WTC11 (cell line): Measurements from ENCODE around the gene MASP2. TPM values are rescaled to one million over a fixed set of nuclear protein-coding genes. Genes with fewer than 3 reads are reported as not detected.

Experiments used
- ATAC-seq: fragments of 200-7000 bp; cut with Tn5 transposase; 2 replicates; pipeline ENCODE4 v1.10.0; 2021; ENCODE audit warnings: mild to moderate bottlenecking, moderate library complexity
- CTCF ChIA-PET: fragments of 300-600 bp; sonication (Branson Sonifier 250); formaldehyde crosslinking; loops from one replicate; lab custom pipeline; 2021; ENCODE audit warnings: antibody characterized with exemption; lab: Charles Lee
- POLR2A ChIA-PET: fragments of 350-600 bp; sonication (Branson Sonifier 250); formaldehyde crosslinking; loops from one replicate; lab custom pipeline; 2021; ENCODE audit warnings: antibody characterized with exemption; lab: Charles Lee
- DNase-seq: peaks from one replicate; pipeline ENCODE4 v3.0.0; 2021; ENCODE audit warnings: low spot score
- H3K27ac Mint-ChIP-seq: 2 replicates; pipeline ENCODE4 v1.8.0; 2021; ENCODE audit warnings: mixed read lengths
- H3K27me3 Mint-ChIP-seq: 2 replicates; pipeline ENCODE4 v1.8.0; 2021; ENCODE audit warnings: low read depth, mild to moderate bottlenecking, moderate library complexity, mixed read lengths
- H3K36me3 Mint-ChIP-seq: 2 replicates; pipeline ENCODE4 v1.8.0; 2021; ENCODE audit warnings: mixed read lengths
- H3K4me1 Mint-ChIP-seq: 2 replicates; pipeline ENCODE4 v1.8.0; 2022; ENCODE audit warnings: mixed read lengths
- H3K4me3 Mint-ChIP-seq: 2 replicates; pipeline ENCODE4 v1.8.0; 2021; ENCODE audit warnings: mild to moderate bottlenecking, moderate library complexity, mixed read lengths
- H3K9me3 Mint-ChIP-seq: 2 replicates; pipeline ENCODE4 v1.8.0; 2021; ENCODE audit warnings: mixed read lengths
- FOXK1 ChIP-seq: sonication (generic); formaldehyde crosslinking; IDR thresholded peaks from 2 replicates; pipeline ENCODE4 v1.8.0; 2022; ENCODE audit warnings: mild to moderate bottlenecking, moderate library complexity, missing genetic modification reagents
- GABPB1 ChIP-seq: sonication (generic); formaldehyde crosslinking; IDR thresholded peaks from 2 replicates; pipeline ENCODE4 v1.8.1; 2023; ENCODE audit warnings: mild to moderate bottlenecking, missing genetic modification reagents
- MAX ChIP-seq: sonication (generic); formaldehyde crosslinking; IDR thresholded peaks from 2 replicates; pipeline ENCODE4 v1.8.0; 2022; ENCODE audit warnings: mild to moderate bottlenecking, missing genetic modification reagents
- NFATC4 ChIP-seq: fragments of 250-450 bp; sonication (Bioruptor Pico); IDR thresholded peaks from 2 replicates; pipeline ENCODE4 v1.9.0; 2021; ENCODE audit warnings: mild to moderate bottlenecking
- NR2C2 ChIP-seq: sonication (generic); formaldehyde crosslinking; IDR thresholded peaks from 2 replicates; pipeline ENCODE4 v1.8.0; 2022; ENCODE audit warnings: mild to moderate bottlenecking, missing genetic modification reagents
- NR3C1 ChIP-seq: sonication (generic); formaldehyde crosslinking; conservative IDR thresholded peaks from 2 replicates; pipeline ENCODE4 v1.8.1; 2023; ENCODE audit warnings: low read depth, mild to moderate bottlenecking, missing genetic modification reagents
- PRDM15 ChIP-seq: sonication (generic); formaldehyde crosslinking; IDR thresholded peaks from 2 replicates; pipeline ENCODE4 v1.8.0; 2022; ENCODE audit warnings: missing genetic modification reagents
- RELA ChIP-seq: sonication (generic); formaldehyde crosslinking; IDR thresholded peaks from 2 replicates; pipeline ENCODE4 v1.8.1; 2022; ENCODE audit warnings: missing genetic modification reagents, mild to moderate bottlenecking, borderline replicate concordance
- TCF7 ChIP-seq: sonication (generic); formaldehyde crosslinking; IDR thresholded peaks from 2 replicates; pipeline ENCODE4 v1.8.0; 2022; ENCODE audit warnings: mild to moderate bottlenecking, low read depth, missing genetic modification reagents, moderate library complexity
- TEAD1 ChIP-seq: sonication (generic); formaldehyde crosslinking; IDR thresholded peaks from 2 replicates; pipeline ENCODE4 v1.8.0; 2022; ENCODE audit warnings: mild to moderate bottlenecking, missing genetic modification reagents
- USF1 ChIP-seq: sonication (generic); formaldehyde crosslinking; IDR thresholded peaks from 2 replicates; pipeline ENCODE4 v1.8.0; 2022; ENCODE audit warnings: mild to moderate bottlenecking, missing genetic modification reagents
- ZNF396 ChIP-seq: fragments of 250-450 bp; sonication (Bioruptor Pico); IDR thresholded peaks from 2 replicates; pipeline ENCODE4 v1.8.0; 2021; ENCODE audit warnings: mild to moderate bottlenecking, moderate library complexity, borderline replicate concordance
- total RNA-seq: library from RNA; stranded (reverse); gene quantifications from 3 replicates; pipeline ENCODE4 v1.2.3, GENCODE V29; 2021
- TF ChIP-seq, protein P1 (sequence below): fragments of 250-450 bp; sonication (Bioruptor Pico); IDR thresholded peaks from 2 replicates; pipeline ENCODE4 v1.9.0; 2021; ENCODE audit warnings: mild to moderate bottlenecking
- TF ChIP-seq, protein P2 (sequence below): sonication (generic); formaldehyde crosslinking; conservative IDR thresholded peaks from 2 replicates; pipeline ENCODE4 v1.8.1; 2022; ENCODE audit warnings: mild to moderate bottlenecking, missing genetic modification reagents
- TF ChIP-seq, protein P3 (sequence below): fragments of 250-450 bp; sonication (Bioruptor Pico); IDR thresholded peaks from 2 replicates; pipeline ENCODE4 v1.9.0; 2021; ENCODE audit warnings: moderate library complexity, mild to moderate bottlenecking, inconsistent platforms, borderline replicate concordance
- TF ChIP-seq, protein P4 (sequence below): sonication (generic); formaldehyde crosslinking; IDR thresholded peaks from 2 replicates; pipeline ENCODE4 v1.8.0; 2022; ENCODE audit warnings: mild to moderate bottlenecking, missing genetic modification reagents

Gene MASP2
- total RNA-seq, 1 experiment from 2014 or later, result 0.57 TPM

DNA sequence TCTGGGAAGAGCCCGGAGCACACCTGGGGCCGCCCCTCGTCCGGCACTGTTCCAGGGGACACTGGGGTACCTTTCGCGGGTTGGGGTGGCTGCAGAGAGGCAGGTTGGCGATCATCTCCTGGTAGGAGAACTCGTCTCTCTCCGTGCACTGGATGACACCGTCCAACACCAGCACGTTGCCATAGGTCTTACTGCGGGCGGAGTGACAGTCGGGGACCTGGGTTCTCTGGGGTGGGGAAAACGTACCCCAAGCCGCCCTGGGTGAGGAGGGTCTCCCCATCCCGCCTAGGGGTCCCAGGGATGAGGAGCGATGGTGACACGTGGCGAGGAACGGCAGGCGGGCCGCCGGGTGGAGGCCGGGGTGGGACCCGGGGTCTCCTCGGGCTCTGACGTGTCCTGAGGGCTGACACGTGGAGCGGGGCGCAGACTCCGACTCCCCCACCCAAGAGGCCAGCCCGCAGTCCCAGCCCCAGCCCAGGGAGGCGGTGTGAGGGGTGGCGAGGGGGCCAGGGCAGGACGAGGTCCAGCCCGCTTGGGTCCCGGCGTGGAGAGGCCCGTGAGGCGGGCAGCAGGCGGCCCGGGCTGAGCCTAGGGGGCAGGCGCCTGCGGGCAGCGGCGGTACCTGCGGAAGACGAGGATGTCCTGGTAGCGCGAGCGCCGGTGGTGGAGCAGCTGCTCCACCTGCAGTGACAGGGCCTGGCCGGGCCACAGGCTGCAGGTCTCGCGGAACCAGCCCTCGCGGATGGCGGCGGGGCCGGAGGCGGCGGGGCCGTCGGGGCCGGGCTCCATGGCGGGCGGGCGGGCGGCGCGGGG, 12.3 kb upstream of the MASP2 start (continued):
- TF ChIP-seq USF1 (CRISPR knock-in tag) (peak; percentile 26; the same call in 1 of the 2 replicates), MAX (CRISPR knock-in tag) (peak; percentile 40; the same call in 1 of the 2 replicates), RELA (peak; percentile 78; the same call in 1 of the 2 replicates), NR3C1 (CRISPR knock-in tag) (no peak), TCF7 (no peak)

GRCh38 chr1:11058595-11059154, 11.6 kb upstream of the MASP2 start:
- H3K36me3 Mint-ChIP-seq, result peaks cover 23% of the 10 kb centered on the region

More at GRCh38 chr1:11058595-11059154, 11.6 kb upstream of the MASP2 start:
- Mint-ChIP-seq H3K9me3 (no peaks in the 10 kb centered on the region), H3K4me3 (peak overlapping the region; percentile 94), H3K27me3 (no peaks in the 10 kb centered on the region), H3K27ac (peak overlapping the region; percentile 72), H3K4me1 (peaks cover 16% of the 10 kb centered on the region)
- POLR2A ChIA-PET, result no interaction called here
- TF ChIP-seq TEAD1 (no peak), NFATC4 (CRISPR knock-in tag) (no peak), FOXK1 (CRISPR knock-in tag) (no peak), GABPB1 (no peak), NR2C2 (CRISPR knock-in tag) (no peak), PRDM15 (no peak), ZNF396 (CRISPR knock-in tag) (no peak)
- TF ChIP-seq, protein P1, sequence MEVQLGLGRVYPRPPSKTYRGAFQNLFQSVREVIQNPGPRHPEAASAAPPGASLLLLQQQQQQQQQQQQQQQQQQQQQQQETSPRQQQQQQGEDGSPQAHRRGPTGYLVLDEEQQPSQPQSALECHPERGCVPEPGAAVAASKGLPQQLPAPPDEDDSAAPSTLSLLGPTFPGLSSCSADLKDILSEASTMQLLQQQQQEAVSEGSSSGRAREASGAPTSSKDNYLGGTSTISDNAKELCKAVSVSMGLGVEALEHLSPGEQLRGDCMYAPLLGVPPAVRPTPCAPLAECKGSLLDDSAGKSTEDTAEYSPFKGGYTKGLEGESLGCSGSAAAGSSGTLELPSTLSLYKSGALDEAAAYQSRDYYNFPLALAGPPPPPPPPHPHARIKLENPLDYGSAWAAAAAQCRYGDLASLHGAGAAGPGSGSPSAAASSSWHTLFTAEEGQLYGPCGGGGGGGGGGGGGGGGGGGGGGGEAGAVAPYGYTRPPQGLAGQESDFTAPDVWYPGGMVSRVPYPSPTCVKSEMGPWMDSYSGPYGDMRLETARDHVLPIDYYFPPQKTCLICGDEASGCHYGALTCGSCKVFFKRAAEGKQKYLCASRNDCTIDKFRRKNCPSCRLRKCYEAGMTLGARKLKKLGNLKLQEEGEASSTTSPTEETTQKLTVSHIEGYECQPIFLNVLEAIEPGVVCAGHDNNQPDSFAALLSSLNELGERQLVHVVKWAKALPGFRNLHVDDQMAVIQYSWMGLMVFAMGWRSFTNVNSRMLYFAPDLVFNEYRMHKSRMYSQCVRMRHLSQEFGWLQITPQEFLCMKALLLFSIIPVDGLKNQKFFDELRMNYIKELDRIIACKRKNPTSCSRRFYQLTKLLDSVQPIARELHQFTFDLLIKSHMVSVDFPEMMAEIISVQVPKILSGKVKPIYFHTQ (CRISPR knock-in tag), result no peak
- TF ChIP-seq, protein P2, sequence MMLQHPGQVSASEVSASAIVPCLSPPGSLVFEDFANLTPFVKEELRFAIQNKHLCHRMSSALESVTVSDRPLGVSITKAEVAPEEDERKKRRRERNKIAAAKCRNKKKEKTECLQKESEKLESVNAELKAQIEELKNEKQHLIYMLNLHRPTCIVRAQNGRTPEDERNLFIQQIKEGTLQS (CRISPR knock-in tag), result no peak
- TF ChIP-seq, protein P3, sequence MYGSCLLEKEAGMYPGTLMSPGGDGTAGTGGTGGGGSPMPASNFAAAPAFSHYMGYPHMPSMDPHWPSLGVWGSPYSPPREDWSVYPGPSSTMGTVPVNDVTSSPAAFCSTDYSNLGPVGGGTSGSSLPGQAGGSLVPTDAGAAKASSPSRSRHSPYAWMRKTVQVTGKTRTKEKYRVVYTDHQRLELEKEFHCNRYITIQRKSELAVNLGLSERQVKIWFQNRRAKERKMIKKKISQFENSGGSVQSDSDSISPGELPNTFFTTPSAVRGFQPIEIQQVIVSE, result no peak
- TF ChIP-seq, protein P4, sequence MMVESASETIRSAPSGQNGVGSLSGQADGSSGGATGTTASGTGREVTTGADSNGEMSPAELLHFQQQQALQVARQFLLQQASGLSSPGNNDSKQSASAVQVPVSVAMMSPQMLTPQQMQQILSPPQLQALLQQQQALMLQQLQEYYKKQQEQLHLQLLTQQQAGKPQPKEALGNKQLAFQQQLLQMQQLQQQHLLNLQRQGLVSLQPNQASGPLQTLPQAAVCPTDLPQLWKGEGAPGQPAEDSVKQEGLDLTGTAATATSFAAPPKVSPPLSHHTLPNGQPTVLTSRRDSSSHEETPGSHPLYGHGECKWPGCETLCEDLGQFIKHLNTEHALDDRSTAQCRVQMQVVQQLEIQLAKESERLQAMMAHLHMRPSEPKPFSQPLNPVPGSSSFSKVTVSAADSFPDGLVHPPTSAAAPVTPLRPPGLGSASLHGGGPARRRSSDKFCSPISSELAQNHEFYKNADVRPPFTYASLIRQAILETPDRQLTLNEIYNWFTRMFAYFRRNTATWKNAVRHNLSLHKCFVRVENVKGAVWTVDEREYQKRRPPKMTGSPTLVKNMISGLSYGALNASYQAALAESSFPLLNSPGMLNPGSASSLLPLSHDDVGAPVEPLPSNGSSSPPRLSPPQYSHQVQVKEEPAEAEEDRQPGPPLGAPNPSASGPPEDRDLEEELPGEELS (CRISPR knock-in tag), result no peak
- DNase-seq, result no peak
- CTCF ChIA-PET, result interaction anchor here (0.8 to 3.2 kb wide), 3 partner anchors 15 to 89 kb away, joined by 3 to 41 read pairs (median 3); no protein-coding TSS in a partner anchor
- no peak for ATAC-seq
